ENCODE measurements around the gene IL12RB2. TPM values are rescaled to one million over a fixed set of nuclear protein-coding genes. Genes with fewer than 3 reads are reported as not detected.

Gene IL12RB2
- total and polyA plus RNA-seq, 2 donors from 2014 or later, result 0.26 to 1.5 TPM

DNA sequence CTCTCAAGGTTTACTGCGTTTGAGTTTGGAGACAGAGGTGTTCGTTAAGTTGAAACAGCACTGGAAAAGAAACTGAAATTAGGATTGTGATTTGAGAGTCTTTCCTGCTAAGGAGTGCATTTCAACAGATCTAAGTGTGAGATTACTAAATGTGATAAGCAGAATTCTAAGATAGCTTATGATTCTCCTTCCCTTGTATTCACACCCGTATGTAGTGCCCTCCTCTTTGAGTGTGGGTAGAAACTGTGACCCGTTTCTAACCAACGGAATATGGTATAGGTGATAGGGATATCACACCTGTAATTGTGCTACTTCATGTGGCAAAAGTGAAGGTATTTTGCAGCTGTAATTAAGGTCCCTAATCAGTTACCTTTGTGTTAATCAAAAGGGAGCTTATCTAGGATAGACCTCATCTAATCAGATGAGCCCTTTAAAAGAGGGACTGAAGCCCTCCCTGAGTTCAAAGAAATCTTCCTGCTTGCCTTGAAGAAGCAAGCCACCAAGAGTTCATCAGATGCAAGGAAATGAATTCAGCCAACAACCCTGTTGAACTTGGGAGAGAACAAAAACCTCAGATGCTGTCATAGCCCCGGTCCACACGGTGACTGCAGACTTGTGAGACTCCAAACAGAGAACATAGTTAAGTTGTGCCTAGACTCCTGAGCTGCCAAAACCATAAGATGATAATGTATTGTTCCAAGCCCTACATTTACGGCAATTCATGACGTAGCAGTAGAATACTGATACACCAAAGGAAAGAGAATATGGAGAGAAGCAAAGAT, 12.6 kb upstream of the IL12RB2 start:
- no peaks in the 10 kb centered on the region for H3K36me3 ChIP-seq (ENCODE audit: control insufficient read depth in 2 of 3, insufficient read depth in 3 of 3, low read length in 3 of 3)
- TF ChIP-seq, protein P1, sequence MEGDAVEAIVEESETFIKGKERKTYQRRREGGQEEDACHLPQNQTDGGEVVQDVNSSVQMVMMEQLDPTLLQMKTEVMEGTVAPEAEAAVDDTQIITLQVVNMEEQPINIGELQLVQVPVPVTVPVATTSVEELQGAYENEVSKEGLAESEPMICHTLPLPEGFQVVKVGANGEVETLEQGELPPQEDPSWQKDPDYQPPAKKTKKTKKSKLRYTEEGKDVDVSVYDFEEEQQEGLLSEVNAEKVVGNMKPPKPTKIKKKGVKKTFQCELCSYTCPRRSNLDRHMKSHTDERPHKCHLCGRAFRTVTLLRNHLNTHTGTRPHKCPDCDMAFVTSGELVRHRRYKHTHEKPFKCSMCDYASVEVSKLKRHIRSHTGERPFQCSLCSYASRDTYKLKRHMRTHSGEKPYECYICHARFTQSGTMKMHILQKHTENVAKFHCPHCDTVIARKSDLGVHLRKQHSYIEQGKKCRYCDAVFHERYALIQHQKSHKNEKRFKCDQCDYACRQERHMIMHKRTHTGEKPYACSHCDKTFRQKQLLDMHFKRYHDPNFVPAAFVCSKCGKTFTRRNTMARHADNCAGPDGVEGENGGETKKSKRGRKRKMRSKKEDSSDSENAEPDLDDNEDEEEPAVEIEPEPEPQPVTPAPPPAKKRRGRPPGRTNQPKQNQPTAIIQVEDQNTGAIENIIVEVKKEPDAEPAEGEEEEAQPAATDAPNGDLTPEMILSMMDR (IDR thresholded peaks at IDR 0.05; ENCODE audit: borderline replicate concordance, extremely low read depth, insufficient read depth), result no peak
- no peak overlapping the region for H3K4me3 ChIP-seq (ENCODE audit: low read length in 3 of 3)
- H3K27ac ChIP-seq (ENCODE audit: low read depth in 2 of 2, low read length in 2 of 2), result no peak overlapping the region
- FAIRE-seq (no peak), DNase-seq (no peak)
- H3K27me3 ChIP-seq (ENCODE audit: control insufficient read depth, insufficient read depth, low read length), result no peaks in the 10 kb centered on the region
- no peak overlapping the region for H3K9ac ChIP-seq (ENCODE audit: low read length in 3 of 3)
- no peaks in the 10 kb centered on the region for H3K4me1 ChIP-seq (ENCODE audit: control insufficient read depth in 2 of 3, insufficient read depth in 2 of 3, low read depth in 1 of 3, low read length in 3 of 3)
- intact Hi-C loops (cut with DNase I), result no loop called here
- peaks cover 0 to 5% (median 0%) of the 10 kb centered on the region in 3 donors for H3K9me3 ChIP-seq (ENCODE audit: control insufficient read depth in 2 of 3, insufficient read depth in 1 of 3, low read length in 3 of 3)

DNA sequence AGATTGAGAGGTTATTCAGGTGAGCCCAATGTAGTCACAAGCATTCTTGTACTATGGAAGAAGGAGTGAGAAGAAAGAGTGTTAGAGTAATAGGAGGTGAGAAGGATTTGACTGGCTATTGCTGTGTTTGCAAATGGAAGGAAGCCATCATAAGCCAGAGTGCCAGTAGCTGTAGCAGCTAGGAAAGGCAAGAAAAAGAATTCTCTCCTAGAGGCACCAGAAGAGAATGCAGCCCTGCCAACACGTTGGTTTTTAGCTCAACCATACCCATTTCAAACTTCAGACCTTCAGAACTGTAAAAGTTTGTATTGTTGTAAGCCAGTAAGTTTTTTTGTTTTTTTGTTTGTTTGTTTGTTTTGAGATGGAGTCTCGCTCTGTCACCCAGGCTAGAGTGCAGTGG, 8.9 kb upstream of the IL12RB2 start:
- TF ChIP-seq, protein P1 (IDR thresholded peaks at IDR 0.05; ENCODE audit: borderline replicate concordance, extremely low read depth, insufficient read depth), result no peak
- H3K27me3 ChIP-seq (ENCODE audit: control insufficient read depth, insufficient read depth, low read length), result no peaks in the 10 kb centered on the region
- intact Hi-C loops (cut with DNase I), result no loop called here
- DNase-seq (no peak), FAIRE-seq (no peak)
- H3K27ac ChIP-seq (ENCODE audit: low read depth in 2 of 2, low read length in 2 of 2), result no peak overlapping the region
- H3K9me3 ChIP-seq (ENCODE audit: control insufficient read depth in 2 of 3, insufficient read depth in 1 of 3, low read length in 3 of 3), result peaks cover 0 to 5% (median 0%) of the 10 kb centered on the region in 3 donors
- no peaks in the 10 kb centered on the region for H3K36me3 ChIP-seq (ENCODE audit: control insufficient read depth in 2 of 3, insufficient read depth in 3 of 3, low read length in 3 of 3)
- no peaks in the 10 kb centered on the region for H3K4me1 ChIP-seq (ENCODE audit: control insufficient read depth in 2 of 3, insufficient read depth in 2 of 3, low read depth in 1 of 3, low read length in 3 of 3)
- no peak overlapping the region for H3K9ac ChIP-seq (ENCODE audit: low read length in 3 of 3)
- H3K4me3 ChIP-seq (ENCODE audit: low read length in 3 of 3), result no peak overlapping the region

DNA sequence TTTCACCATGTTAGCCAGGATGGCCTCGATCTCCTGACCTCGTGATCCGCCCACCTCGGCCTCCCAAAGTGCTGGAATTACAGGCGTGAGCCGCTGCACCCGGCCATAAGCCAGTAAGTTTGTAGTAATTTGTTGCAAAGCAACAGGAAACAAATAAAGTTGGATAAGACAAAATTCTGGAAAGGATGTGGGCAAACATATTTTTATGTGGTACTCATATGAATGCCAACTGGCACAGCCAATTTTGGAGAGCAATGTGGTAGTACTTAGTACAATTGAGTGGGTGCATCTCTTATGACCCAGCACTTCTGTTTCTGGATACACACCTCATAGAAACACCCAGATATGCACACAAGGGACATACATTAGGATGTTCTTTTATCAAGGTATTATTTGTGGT, 8.4 kb upstream of the IL12RB2 start:
- no peak overlapping the region for H3K27ac ChIP-seq (ENCODE audit: low read depth in 2 of 2, low read length in 2 of 2)
- FAIRE-seq, result no peak
- intact Hi-C loops (cut with DNase I), result no loop called here
- H3K9me3 ChIP-seq (ENCODE audit: control insufficient read depth in 2 of 3, insufficient read depth in 1 of 3, low read length in 3 of 3), result peaks cover 0 to 5% (median 0%) of the 10 kb centered on the region in 3 donors
- no peak overlapping the region for H3K4me3 ChIP-seq (ENCODE audit: low read length in 3 of 3)
- no peaks in the 10 kb centered on the region for H3K36me3 ChIP-seq (ENCODE audit: control insufficient read depth in 2 of 3, insufficient read depth in 3 of 3, low read length in 3 of 3)
- TF ChIP-seq, protein P1 (IDR thresholded peaks at IDR 0.05; ENCODE audit: borderline replicate concordance, extremely low read depth, insufficient read depth), result no peak
- H3K4me1 ChIP-seq (ENCODE audit: control insufficient read depth in 2 of 3, insufficient read depth in 2 of 3, low read depth in 1 of 3, low read length in 3 of 3), result no peaks in the 10 kb centered on the region
- no peaks in the 10 kb centered on the region for H3K27me3 ChIP-seq (ENCODE audit: control insufficient read depth, insufficient read depth, low read length)
- H3K9ac ChIP-seq (ENCODE audit: low read length in 3 of 3), result no peak overlapping the region
- no peak for DNase-seq

Data from kidney (tissue), 14 donors.